MM.1S (cell line): ENCODE measurements around the gene NAIF1.

ENCODE experiments used
- EZH2 ChIP-seq: fragments of 300-600 bp; sonication (generic); optimal IDR thresholded peaks from 2 replicates; pipeline ENCODE3; 2017; ENCODE audit warnings: low read depth, mild to moderate bottlenecking, antibody characterized with exemption, low read length, mixed read lengths
- EZH2phosphoT487 ChIP-seq: fragments of 300-600 bp; sonication (generic); IDR thresholded peaks from 2 replicates; pipeline ENCODE4 v1.6.1; 2018; ENCODE audit warnings: antibody characterized with exemption, low read length
- TF ChIP-seq, protein P1 (sequence below): fragments of 300-600 bp; sonication (generic); IDR thresholded peaks from 2 replicates; pipeline ENCODE4 v1.5.1; 2016; ENCODE audit warnings: antibody characterized with exemption, low read length, mixed read lengths

DNA sequence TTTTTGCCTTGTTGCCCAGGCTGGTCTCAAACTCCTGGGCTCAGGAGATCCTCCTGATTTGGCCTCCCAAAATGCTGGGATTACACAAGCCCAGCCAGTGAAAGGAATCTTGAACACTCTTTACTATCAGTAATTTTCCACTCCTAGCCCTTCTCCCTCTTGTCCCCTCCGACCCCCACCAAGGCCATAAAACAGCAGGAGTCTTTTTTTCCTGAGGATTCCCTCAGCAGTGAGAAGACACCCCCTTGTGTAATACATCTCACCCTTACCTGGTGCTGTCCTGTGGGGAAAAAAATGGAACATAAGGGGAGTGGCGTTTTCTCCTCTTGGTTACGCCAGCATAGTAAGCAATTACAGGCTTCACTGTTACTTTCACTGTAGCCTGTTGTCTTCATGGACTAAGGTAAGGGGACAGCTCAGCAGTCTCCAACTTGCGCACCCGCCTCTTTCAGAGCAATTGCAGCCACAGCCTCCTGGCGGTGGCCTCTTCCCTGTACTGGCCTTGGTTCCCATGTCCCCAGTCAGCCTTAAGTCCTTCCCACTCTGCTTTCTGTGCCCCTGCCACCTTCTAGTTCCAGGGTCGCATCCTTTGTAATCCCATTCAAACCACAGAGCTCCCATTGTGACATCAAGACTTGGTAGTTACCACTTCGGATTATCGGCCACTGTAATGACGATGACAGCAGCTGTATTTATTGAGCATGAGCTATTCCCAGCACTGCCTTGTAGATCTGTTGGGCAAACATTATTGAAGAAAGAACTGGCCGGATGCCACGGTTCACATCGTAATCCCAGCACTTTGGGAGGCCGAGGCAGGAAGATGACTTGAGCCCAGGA lies 10.0 kb downstream of the NAIF1 start:
- TF ChIP-seq, protein P1, sequence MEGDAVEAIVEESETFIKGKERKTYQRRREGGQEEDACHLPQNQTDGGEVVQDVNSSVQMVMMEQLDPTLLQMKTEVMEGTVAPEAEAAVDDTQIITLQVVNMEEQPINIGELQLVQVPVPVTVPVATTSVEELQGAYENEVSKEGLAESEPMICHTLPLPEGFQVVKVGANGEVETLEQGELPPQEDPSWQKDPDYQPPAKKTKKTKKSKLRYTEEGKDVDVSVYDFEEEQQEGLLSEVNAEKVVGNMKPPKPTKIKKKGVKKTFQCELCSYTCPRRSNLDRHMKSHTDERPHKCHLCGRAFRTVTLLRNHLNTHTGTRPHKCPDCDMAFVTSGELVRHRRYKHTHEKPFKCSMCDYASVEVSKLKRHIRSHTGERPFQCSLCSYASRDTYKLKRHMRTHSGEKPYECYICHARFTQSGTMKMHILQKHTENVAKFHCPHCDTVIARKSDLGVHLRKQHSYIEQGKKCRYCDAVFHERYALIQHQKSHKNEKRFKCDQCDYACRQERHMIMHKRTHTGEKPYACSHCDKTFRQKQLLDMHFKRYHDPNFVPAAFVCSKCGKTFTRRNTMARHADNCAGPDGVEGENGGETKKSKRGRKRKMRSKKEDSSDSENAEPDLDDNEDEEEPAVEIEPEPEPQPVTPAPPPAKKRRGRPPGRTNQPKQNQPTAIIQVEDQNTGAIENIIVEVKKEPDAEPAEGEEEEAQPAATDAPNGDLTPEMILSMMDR, result no peak
- TF ChIP-seq EZH2, result no peak
- TF ChIP-seq EZH2phosphoT487, result no peak
